Measurements from ENCODE around the gene LENEP.

Gene LENEP

DNA sequence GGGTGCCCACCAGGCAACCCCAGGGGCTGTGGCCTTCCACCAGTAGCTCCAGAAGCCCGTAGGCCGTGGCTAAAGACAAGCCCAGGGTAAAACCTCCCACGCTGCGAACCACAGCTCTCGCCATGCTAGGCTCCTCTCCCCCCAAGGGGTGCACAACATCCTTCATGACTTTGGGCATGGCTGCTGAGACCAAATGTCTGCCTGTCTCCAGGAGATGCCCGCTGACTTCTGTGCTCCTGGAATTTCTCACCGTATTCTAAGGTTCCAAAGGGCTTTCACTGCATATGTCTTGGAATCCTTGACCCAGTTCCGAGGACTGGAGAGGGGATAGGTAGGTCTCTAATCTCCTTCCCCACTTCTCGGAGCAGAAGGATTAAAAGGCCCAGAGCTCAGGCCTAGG lies 40.1 kb downstream of the LENEP start, which contains the start of the genes DCST1 and DCST2:
Gene DCST1, plus strand, starts transcription at position 301 of the 400 bp plus-strand sequence. CDS start 213 bp downstream, outside the sequence.
Gene DCST2, minus strand, starts transcription at position 258 of the 400 bp plus-strand sequence. Its CDS starts 80 bp downstream, at position 178.
- no peak for DNase-seq

DNA sequence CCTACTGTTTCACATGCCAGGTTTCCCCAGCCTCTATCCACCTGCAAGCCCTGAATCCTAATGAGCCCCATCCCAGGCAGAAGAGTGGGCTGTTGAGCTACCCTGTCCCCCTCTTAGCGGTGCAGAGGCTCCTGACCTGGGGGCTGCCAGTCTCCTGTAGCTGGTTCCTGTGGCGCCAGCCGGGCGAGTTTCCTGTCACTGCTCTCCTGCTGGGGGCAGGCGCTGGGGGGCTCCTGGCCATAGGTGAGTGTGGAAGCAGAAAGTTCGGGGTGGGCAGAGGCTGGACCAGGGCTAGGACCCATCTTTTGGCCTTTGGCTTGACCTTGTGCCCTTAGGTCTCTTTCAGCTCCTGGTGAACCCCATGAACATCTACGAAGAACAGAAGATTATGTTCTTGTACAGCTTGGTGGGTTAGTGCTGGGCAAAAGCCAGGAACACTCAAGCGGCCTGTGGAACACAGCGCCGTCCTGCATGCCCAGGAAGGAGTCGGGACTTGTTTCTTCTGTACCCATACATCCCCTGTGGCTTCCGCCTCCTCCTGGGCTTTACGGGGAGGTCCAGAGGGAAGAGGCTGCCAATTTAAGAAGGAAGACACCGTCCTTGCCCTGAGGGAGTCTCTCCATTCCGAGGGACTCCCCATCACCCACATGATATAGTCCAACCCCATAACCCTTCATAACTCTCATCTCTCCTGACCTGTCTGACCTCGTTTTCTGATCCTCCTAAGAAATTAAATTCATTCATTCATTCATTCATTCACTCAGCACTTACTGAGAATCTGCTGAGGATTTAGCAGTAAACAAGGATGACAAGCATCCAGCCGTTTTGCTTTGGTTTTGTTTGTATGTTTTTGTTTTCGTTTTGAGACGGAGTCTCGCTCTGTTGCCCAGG lies 41.2 kb downstream of the LENEP start:
- DNase-seq = no peak

DNA sequence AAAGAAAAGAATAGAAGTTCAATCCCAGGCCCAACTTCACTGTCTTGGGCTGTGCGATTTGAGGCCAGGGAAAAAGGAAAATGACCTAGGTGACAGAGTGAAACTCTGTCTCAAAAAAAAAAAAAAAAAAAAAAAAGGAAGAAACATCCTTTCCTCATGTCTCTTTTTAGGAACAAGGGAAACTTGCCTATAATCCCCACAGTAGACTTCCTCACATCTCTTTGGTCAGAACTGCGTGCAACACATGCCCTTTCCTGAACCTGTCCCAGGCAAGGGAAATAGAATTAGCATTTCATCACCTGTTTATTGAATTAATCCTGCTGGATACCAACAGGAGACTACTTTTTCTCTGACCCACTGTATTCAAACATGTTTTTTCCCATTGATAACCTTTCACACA lies 42.5 kb downstream of the LENEP start:
- no peak for DNase-seq

DNA sequence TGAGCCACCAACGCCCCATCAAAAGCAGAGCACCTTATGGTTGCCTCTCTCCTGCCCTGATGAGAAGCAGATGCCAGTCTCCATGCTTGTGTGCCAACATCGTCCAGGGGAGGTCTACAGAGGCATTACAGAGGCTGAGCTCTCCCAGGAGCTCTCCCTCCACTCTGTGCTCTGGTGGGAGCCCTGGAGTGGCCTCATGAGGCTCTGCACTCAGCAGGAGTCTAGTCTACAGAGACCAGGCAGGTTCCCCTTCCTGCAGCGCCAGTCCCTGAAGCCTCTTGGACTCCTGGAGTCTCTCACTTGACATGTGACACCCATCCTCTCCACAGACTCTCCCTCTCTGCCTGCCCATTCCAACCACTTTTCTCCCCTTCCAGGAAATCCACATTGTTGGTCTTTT lies 43.7 kb downstream of the LENEP start:
- DNase-seq = no peak

DNA sequence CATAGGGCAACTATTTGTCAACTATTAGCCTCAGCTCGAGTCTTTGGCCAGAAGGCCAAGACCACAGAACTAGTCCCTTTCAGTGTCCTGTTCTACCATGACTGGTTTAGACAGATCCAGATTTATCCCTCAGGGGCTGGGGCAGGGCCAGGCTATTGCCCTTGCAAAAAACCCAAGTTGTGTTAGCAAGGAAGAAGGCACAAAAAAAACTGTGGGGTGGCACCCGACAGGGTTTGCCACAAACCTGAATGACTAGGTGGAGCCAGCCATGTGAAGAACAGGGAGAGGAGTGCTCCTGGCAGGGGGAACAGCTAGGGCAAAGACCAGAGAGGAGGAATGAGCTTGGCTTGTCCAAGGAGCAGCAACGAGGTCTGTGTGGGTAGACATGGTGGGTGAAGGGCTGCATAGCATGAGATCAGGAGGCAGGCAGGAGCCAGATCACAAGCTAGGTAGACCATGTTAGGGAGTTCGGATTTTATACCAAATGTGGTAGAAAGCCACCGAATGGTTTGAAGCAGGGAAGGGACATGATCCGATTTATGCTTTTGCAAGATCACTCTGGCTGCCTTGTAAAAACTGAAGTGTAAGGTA lies 44.6 kb downstream of the LENEP start:
- no peak for DNase-seq

DNA sequence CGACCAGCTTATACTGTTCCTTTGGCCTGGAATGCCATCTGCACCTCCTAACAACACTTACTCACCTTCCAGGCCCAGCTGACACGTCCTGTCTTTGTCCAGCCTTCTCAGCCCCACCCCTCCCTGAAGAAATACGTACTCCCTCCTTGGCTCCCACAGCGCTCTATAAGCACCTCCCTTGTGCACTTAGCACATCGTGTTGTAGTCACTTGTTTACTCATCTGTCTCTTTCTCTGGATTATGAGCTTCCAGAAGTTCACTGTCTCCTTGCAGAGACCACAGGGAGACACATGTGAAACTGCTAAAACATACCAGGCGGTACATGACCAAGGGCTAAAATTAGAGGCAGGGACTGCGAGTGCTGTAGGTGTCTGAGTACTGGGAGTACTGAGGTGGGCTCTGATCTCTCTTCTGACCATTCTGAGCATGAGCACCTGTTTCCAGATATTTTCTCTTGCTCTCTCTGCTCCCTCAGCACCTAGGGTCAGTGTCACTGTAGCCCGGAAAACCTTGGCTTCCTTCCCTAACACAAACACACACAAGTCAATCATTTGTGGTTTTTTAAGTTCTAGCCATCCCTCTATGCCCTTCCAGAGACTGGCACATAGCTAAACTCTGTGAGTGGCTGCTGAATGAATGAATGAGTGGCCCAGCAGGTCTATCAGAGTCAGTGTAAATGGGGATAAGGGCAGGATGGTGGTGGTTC lies 45.4 kb downstream of the LENEP start:
- DNase-seq = no peak

DNA sequence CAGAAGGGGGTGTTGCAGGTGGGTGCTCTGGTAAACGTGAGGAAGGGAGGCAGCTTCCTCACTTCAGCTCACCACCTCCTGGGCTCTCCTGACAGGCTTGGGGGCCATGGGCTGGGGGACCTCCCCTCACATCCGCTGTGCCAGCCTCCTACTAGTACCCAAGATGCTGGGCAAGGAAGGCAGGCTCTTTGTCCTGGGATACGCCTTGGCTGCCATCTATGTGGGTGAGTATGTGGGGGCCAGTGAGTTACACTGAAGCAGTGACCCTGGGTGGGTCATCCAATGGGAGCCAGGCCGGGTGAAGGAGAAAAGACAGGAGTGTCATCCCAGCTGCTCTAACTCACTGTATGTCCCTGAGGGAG lies 45.9 kb downstream of the LENEP start:
- no peak for DNase-seq

DNA sequence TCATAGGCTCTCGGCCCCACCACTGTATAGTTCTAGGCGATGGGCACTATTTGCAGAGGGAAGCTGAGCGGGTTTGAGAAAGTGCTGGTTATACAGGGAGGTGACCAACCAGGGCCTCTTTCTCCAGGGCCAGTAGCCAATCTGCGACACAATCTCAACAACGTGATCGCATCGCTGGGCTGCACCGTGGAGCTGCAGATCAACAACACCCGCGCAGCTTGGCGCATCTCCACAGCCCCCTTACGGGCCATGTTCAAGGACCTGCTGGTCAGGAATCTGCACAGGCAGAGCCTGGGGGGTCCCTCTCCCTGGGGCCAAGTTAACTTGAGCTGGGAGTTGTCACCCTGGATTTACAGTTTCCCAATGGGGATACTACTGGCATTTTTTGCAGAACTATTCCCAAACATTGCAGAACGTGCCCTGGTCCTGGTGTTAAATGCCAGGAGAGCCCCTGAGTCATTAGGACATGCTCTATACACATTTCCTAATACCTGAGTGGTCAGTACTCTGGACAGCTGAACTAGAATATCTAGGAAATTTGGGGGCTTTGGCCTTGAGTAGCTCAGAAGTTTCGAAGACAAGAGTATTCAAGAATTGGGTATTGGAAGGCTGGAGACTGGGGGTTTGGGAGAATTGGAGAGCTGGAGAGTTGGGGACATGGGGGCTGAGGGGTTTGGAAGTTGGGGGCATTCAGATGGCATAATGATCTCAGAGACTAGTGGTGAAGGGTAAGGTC lies 47.1 kb downstream of the LENEP start:
- no peak for DNase-seq

DNA sequence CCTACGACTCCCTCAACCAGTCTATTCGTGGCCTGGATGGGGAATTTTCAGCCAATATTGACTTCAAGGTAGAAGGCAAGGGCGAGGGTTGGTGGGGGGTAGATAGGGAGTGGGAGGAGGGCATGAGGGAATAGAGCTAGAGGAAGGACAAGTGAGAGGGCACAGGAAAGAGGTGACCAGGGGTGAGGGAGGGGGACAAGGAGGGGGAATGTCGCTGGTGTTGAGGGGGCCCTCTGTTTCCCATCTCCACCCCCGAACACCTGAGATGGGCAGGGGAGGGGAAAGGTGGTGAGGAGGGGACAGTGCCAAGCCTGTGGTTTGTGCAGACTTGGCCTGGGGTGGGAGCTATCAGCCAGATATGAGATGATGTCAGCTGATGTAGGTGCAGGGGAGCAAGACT lies 49.4 kb downstream of the LENEP start:
- no peak for DNase-seq

DNA sequence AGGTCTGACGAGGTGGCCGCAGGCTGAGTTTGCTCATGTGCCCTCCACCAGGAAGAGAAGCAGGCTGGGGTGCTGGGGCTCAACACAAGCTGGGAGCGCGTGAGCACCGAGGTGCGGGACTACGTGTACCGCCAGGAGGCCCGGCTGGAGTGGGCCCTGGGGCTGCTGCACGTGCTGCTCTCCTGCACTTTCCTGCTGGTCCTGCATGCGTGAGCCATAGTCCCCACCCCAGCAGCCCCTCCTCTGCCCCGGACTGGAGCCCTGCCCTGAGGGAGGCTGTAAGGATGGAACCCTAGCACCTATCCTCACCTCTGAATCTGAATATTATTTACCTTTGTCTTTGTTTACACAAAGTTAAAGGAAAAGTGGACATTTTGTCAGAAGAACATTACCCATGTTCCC lies 49.9 kb downstream of the LENEP start:
- no peak for DNase-seq

DNA sequence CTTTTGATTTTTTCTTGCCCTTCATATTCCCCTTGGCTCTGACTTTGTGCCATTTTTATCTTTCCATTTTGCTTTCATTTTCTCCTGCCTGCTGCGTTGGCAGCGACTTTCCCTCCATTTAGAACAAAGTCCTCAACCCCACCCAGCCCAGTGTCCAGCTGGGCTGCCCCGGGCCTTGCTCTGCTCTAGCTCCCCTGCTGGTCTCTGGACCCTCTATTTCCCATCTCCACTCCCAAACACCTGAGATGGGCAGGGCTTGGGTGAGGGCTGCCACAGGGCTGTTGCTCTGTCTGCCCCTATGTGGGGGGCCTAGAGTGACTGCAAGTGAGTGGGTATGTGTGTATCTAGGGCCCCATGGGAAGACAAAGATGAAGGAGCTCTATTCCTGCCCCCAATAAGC lies 50.4 kb downstream of the LENEP start:
- DNase-seq = no peak

Measured in SW 1271 (cell line).